SIG-M5 (cell line): ENCODE results near the gene PNRC2.
"Not testable (repeated sequence)": the region's sequence is repeated elsewhere in the genome, so short reads cannot be mapped to it uniquely, and the experiment has no call there.

Experiments
- DNase-seq: peaks from one replicate; lab custom pipeline; 2025; lab: John Stamatoyannopoulos, UW

The PNRC2 gene

GRCh38 chr1:23953020-23953419 is 6.6 kb upstream of the PNRC2 start:
- DNase-seq: no peak

GRCh38 chr1:23957096-23957495 is 2.5 kb upstream of the PNRC2 start:
- no peak for DNase-seq

- not testable (repeated sequence) for DNase-seq
These were observed 1.4 kb upstream of the PNRC2 start for GRCh38 chr1:23958040-23958809.

GRCh38 chr1:23958810-23959460 is 693 bp upstream of the PNRC2 start:
- DNase-seq: peak; percentile 99

GRCh38 chr1:23960291-23961020 is 828 bp downstream of the PNRC2 start:
- no peak for DNase-seq

- no peak for DNase-seq
These were observed 4.1 kb downstream of the PNRC2 start for GRCh38 chr1:23963617-23964234.

- DNase-seq: no peak
These were observed 4.6 kb downstream of the PNRC2 start for GRCh38 chr1:23964235-23964668.

- no peak for DNase-seq
These were observed 5.4 kb downstream of the PNRC2 start for GRCh38 chr1:23964790-23965740.

- no peak for DNase-seq
These were observed 7.4 kb downstream of the PNRC2 start for GRCh38 chr1:23966973-23967493.

GRCh38 chr1:23967871-23968270 is 8.2 kb downstream of the PNRC2 start:
- DNase-seq: no peak

- DNase-seq: no peak
These were observed 17.7 kb downstream of the PNRC2 start for GRCh38 chr1:23977187-23977853.

- no peak for DNase-seq
These were observed 18.2 kb downstream of the PNRC2 start for GRCh38 chr1:23977854-23978191.

GRCh38 chr1:23978805-23979204 is 19.2 kb downstream of the PNRC2 start:
- no peak for DNase-seq

GRCh38 chr1:23979387-23979880 is 19.8 kb downstream of the PNRC2 start:
- DNase-seq: no peak

- DNase-seq: peak; percentile 79
These were observed 20.5 kb downstream of the PNRC2 start, which contains the start of gene SRSF10 for GRCh38 chr1:23979881-23980727. Gene SRSF10 (minus strand): TSS chr1:23980327. CDS start chr1:23980255, 72 bp downstream.

- DNase-seq: no peak
These were observed 21.1 kb downstream of the PNRC2 start for GRCh38 chr1:23980728-23981070.

- no peak for DNase-seq
These were observed 25.0 kb downstream of the PNRC2 start for GRCh38 chr1:23984417-23985186.

- DNase-seq: not testable (repeated sequence)
These were observed 27.4 kb downstream of the PNRC2 start for GRCh38 chr1:23987038-23987437.

GRCh38 chr1:23989263-23989662 is 29.6 kb downstream of the PNRC2 start:
- DNase-seq: no peak
